K562 (cell line): ENCODE results near the gene SUOX. TPM values are rescaled to one million over a fixed set of nuclear protein-coding genes. Genes with fewer than 3 reads are reported as not detected.

ENCODE experiments used
- CBX1 ChIP-seq: sonication (generic); IDR thresholded peaks from 2 replicates; pipeline ENCODE4 v1.6.1; 2016; ENCODE audit warnings: antibody characterized with exemption, low read depth, mild to moderate bottlenecking
- GABPB1 ChIP-seq: sonication (generic); formaldehyde crosslinking; IDR thresholded peaks from 2 replicates; pipeline ENCODE4 v1.8.0; 2022; ENCODE audit warnings: mild to moderate bottlenecking, missing genetic modification reagents
- HIVEP1 ChIP-seq: fragments of 250-450 bp; sonication (Bioruptor Pico); IDR thresholded peaks from 2 replicates; pipeline ENCODE4 v1.4.0; 2020; ENCODE audit warnings: mild to moderate bottlenecking
- KDM2B ChIP-seq: fragments of 250-450 bp; sonication (Bioruptor Pico); IDR thresholded peaks from 2 replicates; pipeline ENCODE4 v1.8.0; 2021; ENCODE audit warnings: mild to moderate bottlenecking, moderate library complexity
- MCM7 ChIP-seq, 2 experiments: fragments of 450-650 bp; IDR thresholded peaks; 2 replicates each; pipeline ENCODE4 v1.6.1; 2016 to 2018
- NFRKB ChIP-seq: fragments of 450-650 bp; IDR thresholded peaks from 2 replicates; pipeline ENCODE4 v1.6.1; 2016; ENCODE audit warnings: low read depth
- PHF20 ChIP-seq: fragments of 450-650 bp; IDR thresholded peaks from 2 replicates; pipeline ENCODE4 v1.6.1; 2018; ENCODE audit not compliant: partially characterized antibody
- POLR2B ChIP-seq: fragments of 450-650 bp; IDR thresholded peaks from 2 replicates; pipeline ENCODE4 v1.6.1; 2018; ENCODE audit warnings: low read depth; ENCODE audit not compliant: partially characterized antibody
- RBBP5 ChIP-seq: fragments of 200-600 bp; sonication (generic); IDR thresholded peaks from 2 replicates; pipeline ENCODE4 v1.6.1; 2012; ENCODE audit warnings: borderline replicate concordance, mild to moderate bottlenecking, low read length, control low read depth, inconsistent platforms; ENCODE audit not compliant: insufficient read depth, poor library complexity, severe bottlenecking
- SREBF1 ChIP-seq: fragments of 150-350 bp; IDR thresholded peaks from 2 replicates; pipeline ENCODE4 v1.6.1; 2014; ENCODE audit warnings: antibody characterized with exemption, low read depth, low read length, borderline replicate concordance
- USF2 ChIP-seq: sonication (generic); formaldehyde crosslinking; IDR thresholded peaks from 2 replicates; pipeline ENCODE4 v1.5.0; 2020; ENCODE audit warnings: missing genetic modification reagents
- ZMIZ1 ChIP-seq, 2 experiments: fragments of 150-350 bp in 1 of 2; IDR thresholded peaks; 2 replicates each; pipeline ENCODE4 v1.6.1; 2012 to 2016; ENCODE audit warnings: low read depth in 2 of 2, low read length in 2 of 2, mild to moderate bottlenecking in 1 of 2, moderate library complexity in 1 of 2
- ZNF445 ChIP-seq: fragments of 250-450 bp; sonication (Bioruptor Pico); IDR thresholded peaks from 2 replicates; pipeline ENCODE4 v1.4.0; 2020; ENCODE audit warnings: low read depth, mild to moderate bottlenecking, moderate library complexity
- ZNF764 ChIP-seq: fragments of 250-450 bp; sonication (Bioruptor Pico); IDR thresholded peaks from 2 replicates; pipeline ENCODE4 v1.4.0; 2020; ENCODE audit warnings: low read depth, mild to moderate bottlenecking, moderate library complexity
- polyA plus RNA-seq, 8 experiments: library from polyadenylated mRNA; depleted of rRNA in 4 of 8; stranded (reverse) in 5 of 8; unstranded in 3 of 8; fragments of >200 nt; fragmentation: Nextera tagmentation in 2 of 8; fragmentation: Illumina TruSeq in 1 of 8; extraction: Ambion mirVana in 2 of 8; extraction: Trizol in 1 of 8; gene quantifications; 2 replicates each; pipeline versions ENCODE4 v1.2.1 to v1.2.3, GENCODE V29; 2011 to 2014; ENCODE audit warnings: inconsistent platforms in 1 of 8, missing spikeins in 1 of 8
- total RNA-seq, 7 experiments: library from RNA; depleted of rRNA in 6 of 7; stranded (reverse); fragments of >200 nt in 6 of 7; fragmentation: Illumina TruSeq in 2 of 7; extraction: Trizol in 2 of 7; gene quantifications; 2 replicates each; pipeline versions ENCODE4 v1.2.1 to v1.2.3, GENCODE V29; 2011 to 2021; ENCODE audit warnings: low replicate concordance in 1 of 7
- TF ChIP-seq, protein P1 (sequence below): conservative IDR thresholded peaks from 2 replicates; pipeline ENCODE4 v1.6.1; 2011; ENCODE audit warnings: low read depth, mild to moderate bottlenecking, low read length; ENCODE audit not compliant: control insufficient read depth
- TF ChIP-seq, protein P2 (sequence below): fragments of 250-450 bp; sonication (Bioruptor Pico); IDR thresholded peaks from 2 replicates; pipeline ENCODE4 v1.5.0; 2020; ENCODE audit warnings: mild to moderate bottlenecking, borderline replicate concordance
- TF ChIP-seq, protein P3 (sequence below): fragments of 250-450 bp; sonication (Bioruptor Pico); IDR thresholded peaks from 2 replicates; pipeline ENCODE4 v1.8.0; 2021; ENCODE audit warnings: moderate library complexity, mild to moderate bottlenecking, inconsistent platforms
- TF ChIP-seq, protein P4 (sequence below): IDR thresholded peaks from 2 replicates; pipeline ENCODE4 v1.6.1; 2011; ENCODE audit not compliant: insufficient read length; ENCODE audit errors: extremely low read depth

Gene SUOX
- total and polyA plus RNA-seq, 9 of the 15 experiments (the other 6 are each of a cell fraction or from before 2014, with no cell fraction given), result 9.2 to 39.7 (median 25.4) TPM

- TF ChIP-seq, protein P1, sequence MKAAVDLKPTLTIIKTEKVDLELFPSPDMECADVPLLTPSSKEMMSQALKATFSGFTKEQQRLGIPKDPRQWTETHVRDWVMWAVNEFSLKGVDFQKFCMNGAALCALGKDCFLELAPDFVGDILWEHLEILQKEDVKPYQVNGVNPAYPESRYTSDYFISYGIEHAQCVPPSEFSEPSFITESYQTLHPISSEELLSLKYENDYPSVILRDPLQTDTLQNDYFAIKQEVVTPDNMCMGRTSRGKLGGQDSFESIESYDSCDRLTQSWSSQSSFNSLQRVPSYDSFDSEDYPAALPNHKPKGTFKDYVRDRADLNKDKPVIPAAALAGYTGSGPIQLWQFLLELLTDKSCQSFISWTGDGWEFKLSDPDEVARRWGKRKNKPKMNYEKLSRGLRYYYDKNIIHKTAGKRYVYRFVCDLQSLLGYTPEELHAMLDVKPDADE, result peak; percentile 74
- peak; percentile 30; the same call in 1 of the 2 replicates for TF ChIP-seq KDM2B (CRISPR knock-in tag)
- 0 out of 2 replicates have a peak, but pooled peaks have one; percentile 42 for TF ChIP-seq SREBF1
- TF ChIP-seq CBX1, result peak; percentile 95
- TF ChIP-seq RBBP5, result peak; percentile 75
- TF ChIP-seq ZMIZ1 (IDR thresholded peaks at IDR 0.05; ENCODE audit: low read depth in 2 of 2, low read length in 2 of 2), result peak in 1 of 2 experiments; percentile 61; a peak in 2 of 4 replicates
- peak; percentile 64; the same call in 1 of the 2 replicates for TF ChIP-seq ZNF445 (CRISPR knock-in tag)
- peak; percentile 94 for TF ChIP-seq PHF20
- TF ChIP-seq, protein P2, sequence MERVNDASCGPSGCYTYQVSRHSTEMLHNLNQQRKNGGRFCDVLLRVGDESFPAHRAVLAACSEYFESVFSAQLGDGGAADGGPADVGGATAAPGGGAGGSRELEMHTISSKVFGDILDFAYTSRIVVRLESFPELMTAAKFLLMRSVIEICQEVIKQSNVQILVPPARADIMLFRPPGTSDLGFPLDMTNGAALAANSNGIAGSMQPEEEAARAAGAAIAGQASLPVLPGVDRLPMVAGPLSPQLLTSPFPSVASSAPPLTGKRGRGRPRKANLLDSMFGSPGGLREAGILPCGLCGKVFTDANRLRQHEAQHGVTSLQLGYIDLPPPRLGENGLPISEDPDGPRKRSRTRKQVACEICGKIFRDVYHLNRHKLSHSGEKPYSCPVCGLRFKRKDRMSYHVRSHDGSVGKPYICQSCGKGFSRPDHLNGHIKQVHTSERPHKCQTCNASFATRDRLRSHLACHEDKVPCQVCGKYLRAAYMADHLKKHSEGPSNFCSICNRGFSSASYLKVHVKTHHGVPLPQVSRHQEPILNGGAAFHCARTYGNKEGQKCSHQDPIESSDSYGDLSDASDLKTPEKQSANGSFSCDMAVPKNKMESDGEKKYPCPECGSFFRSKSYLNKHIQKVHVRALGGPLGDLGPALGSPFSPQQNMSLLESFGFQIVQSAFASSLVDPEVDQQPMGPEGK, result no peak
- TF ChIP-seq MCM7 (IDR thresholded peaks at IDR 0.05), result peak in 1 of 2 experiments; percentile 39; a peak in 1 of 4 replicates
- TF ChIP-seq, protein P3, sequence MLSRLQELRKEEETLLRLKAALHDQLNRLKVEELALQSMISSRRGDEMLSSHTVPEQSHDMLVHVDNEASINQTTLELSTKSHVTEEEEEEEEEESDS (CRISPR knock-in tag), result no peak
- TF ChIP-seq NFRKB, result peak; percentile 98
- no peak for TF ChIP-seq ZNF764 (CRISPR knock-in tag)
- peak; percentile 99 for TF ChIP-seq POLR2B
- TF ChIP-seq USF2, result no peak
- TF ChIP-seq GABPB1, result peak; percentile 94
- TF ChIP-seq, protein P4, sequence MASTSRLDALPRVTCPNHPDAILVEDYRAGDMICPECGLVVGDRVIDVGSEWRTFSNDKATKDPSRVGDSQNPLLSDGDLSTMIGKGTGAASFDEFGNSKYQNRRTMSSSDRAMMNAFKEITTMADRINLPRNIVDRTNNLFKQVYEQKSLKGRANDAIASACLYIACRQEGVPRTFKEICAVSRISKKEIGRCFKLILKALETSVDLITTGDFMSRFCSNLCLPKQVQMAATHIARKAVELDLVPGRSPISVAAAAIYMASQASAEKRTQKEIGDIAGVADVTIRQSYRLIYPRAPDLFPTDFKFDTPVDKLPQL, result peak; percentile 83
- TF ChIP-seq HIVEP1, result no peak
Observed at GRCh38 chr12:56041552-56042429, 44.7 kb downstream of the SUOX start, which contains the start of gene RPS26 (continued).
